Measurements from ENCODE around the gene SELPLG.

Gene SELPLG

DNA sequence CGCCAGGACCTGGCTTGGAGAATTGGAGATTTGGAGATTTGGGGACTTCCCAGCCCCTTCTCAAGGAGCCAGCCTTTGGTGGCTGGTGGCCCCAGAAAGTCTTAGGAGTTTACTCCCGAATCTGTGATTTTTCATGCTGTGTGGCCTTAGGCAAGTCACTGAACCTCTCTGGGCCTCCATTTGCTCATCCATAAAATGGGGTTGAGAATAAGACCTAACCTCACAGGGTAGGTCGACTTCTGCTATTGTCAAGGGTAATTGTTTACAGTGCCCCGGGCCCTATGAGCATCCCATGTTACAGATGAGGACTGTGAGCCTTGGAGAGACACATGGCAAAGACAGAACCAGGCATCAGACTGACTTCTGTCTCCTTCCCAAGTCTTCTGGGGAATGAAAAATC lies 19.7 kb downstream of the SELPLG start:
- ChIA-PET CTCF (no interaction called here), POLR2A (interaction anchor here (0.7 kb wide), 1 partner anchor 52 kb away, joined by 3 read pairs; the partner anchor contains the start of gene ISCU)
- TF ChIP-seq FOXK2 (IDR thresholded peaks at IDR 0.05) = no peak
- TF ChIP-seq ZNF384 (IDR thresholded peaks at IDR 0.05) = no peak
- TF ChIP-seq LEF1 (IDR thresholded peaks at IDR 0.05; ENCODE audit: borderline replicate concordance) = no peak
- TF ChIP-seq BHLHE40 (IDR thresholded peaks at IDR 0.05; ENCODE audit: borderline replicate concordance) = no peak
- no peak for TF ChIP-seq ARNT (IDR thresholded peaks at IDR 0.05)
- TF ChIP-seq NFRKB (IDR thresholded peaks at IDR 0.05) = no peak
- no peak for TF ChIP-seq L3MBTL2 (conservative IDR thresholded peaks at IDR 0.05)
- no peak for DNase-seq (ENCODE audit: extremely low spot score)

DNA sequence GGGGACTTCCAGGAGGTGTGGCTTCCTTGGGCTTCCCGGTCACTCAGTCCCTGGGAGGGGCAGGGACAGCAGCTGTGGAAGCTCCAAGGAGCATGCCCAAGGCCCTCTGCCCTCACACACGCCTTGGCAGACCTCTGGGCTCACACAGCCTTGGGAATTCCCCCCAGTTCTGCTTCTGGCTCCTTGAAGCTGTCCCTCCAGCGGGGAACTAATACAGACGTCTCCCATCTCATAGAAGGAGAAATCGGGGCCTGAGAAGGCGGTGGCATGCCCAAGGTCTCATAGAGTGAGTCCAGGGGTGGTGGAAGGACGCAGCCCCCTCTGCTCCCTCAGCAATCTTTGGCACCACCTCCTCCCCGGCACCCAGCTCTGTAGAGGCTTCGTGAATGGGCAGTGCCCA lies 20.1 kb downstream of the SELPLG start:
- POLR2A ChIA-PET = interaction anchor here (0.7 kb wide), 1 partner anchor 51 kb away, joined by 3 read pairs; the partner anchor contains the start of gene ISCU
- CTCF ChIA-PET = no interaction called here
- TF ChIP-seq FOXA1 (IDR thresholded peaks at IDR 0.05) (no peak), FOXM1 (IDR thresholded peaks at IDR 0.05; ENCODE audit: borderline replicate concordance) (no peak), ZNF384 (IDR thresholded peaks at IDR 0.05) (no peak), LEF1 (IDR thresholded peaks at IDR 0.05; ENCODE audit: borderline replicate concordance) (no peak), L3MBTL2 (conservative IDR thresholded peaks at IDR 0.05) (no peak), HDGF (IDR thresholded peaks at IDR 0.05; ENCODE audit: borderline replicate concordance) (no peak), ARNT (IDR thresholded peaks at IDR 0.05) (no peak), SP1 (IDR thresholded peaks at IDR 0.05) (no peak), SUZ12 (IDR thresholded peaks at IDR 0.05) (no peak)
- no peak for DNase-seq (ENCODE audit: extremely low spot score)

DNA sequence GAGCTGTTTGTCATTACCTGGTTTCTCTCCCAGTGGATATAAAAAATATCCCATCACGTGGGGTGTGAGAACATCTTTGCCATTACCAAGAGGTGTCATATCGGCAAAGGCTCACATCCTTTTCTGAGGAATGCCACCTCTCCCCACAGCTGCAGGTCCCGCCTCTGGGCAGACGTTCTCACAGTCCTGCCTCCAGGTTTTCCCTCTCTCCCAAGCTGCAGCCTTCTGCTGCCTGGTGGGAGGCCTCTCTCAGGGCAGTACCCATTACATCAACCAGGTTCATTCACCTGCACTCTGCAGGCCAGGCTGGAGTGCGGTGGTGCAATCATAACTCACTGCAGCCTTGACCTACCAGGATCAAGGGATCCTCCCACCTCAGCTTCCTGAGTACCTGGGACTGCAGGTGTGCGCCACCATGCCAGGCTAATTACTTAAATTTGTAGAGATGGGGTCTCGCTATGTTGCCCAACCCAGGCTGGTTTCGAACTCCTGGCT lies 20.9 kb downstream of the SELPLG start:
- CTCF ChIA-PET = interaction anchor here (0.6 to 0.7 kb wide), 4 partner anchors 9 to 50 kb away, joined by 3 to 7 read pairs (median 5); partner anchors contain the start of gene ISCU
- no peak for DNase-seq (ENCODE audit: extremely low spot score)
- POLR2A ChIA-PET = no interaction called here
- TF ChIP-seq, protein P1, sequence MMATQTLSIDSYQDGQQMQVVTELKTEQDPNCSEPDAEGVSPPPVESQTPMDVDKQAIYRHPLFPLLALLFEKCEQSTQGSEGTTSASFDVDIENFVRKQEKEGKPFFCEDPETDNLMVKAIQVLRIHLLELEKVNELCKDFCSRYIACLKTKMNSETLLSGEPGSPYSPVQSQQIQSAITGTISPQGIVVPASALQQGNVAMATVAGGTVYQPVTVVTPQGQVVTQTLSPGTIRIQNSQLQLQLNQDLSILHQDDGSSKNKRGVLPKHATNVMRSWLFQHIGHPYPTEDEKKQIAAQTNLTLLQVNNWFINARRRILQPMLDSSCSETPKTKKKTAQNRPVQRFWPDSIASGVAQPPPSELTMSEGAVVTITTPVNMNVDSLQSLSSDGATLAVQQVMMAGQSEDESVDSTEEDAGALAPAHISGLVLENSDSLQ (IDR thresholded peaks at IDR 0.05) = no peak
- TF ChIP-seq FOXK2 (IDR thresholded peaks at IDR 0.05) (no peak), L3MBTL2 (conservative IDR thresholded peaks at IDR 0.05) (no peak), LEF1 (IDR thresholded peaks at IDR 0.05; ENCODE audit: borderline replicate concordance) (no peak), NFRKB (IDR thresholded peaks at IDR 0.05) (no peak), ELF4 (IDR thresholded peaks at IDR 0.05) (no peak), ZNF384 (IDR thresholded peaks at IDR 0.05) (peak; percentile 63), HDGF (IDR thresholded peaks at IDR 0.05; ENCODE audit: borderline replicate concordance) (no peak)

DNA sequence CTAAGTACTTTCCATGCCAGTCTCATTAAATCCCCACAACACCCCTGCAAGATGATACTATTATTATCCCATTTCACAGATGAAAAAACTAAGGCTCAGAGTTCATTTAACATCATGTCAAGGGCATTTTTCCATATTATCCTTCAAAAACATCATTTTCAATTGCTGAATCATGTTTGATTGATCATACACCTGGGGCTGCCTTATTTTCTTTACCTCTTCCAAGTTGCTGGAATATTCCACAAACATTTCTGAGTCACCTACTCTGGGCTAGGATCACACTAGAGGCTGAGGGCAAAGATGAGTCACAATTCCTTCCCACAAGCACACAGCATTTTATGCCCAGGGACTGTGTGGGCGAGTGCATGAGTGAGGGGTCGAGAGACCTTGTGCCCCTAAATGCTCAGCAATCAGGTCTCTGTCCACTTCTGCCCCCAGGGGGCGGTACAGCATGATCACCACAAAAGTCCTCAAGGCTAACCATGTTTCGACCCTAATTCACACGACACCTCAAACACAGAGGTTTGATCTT lies 21.7 kb downstream of the SELPLG start:
- TF ChIP-seq, protein P1 (IDR thresholded peaks at IDR 0.05) = no peak
- no peak for TF ChIP-seq L3MBTL2 (conservative IDR thresholded peaks at IDR 0.05)
- no peak for TF ChIP-seq ELF4 (IDR thresholded peaks at IDR 0.05)
- no peak for TF ChIP-seq SP1 (IDR thresholded peaks at IDR 0.05)
- TF ChIP-seq FOXA1 (IDR thresholded peaks at IDR 0.05) = no peak
- TF ChIP-seq HDGF (IDR thresholded peaks at IDR 0.05; ENCODE audit: borderline replicate concordance) = no peak
- no peak for TF ChIP-seq CTBP1 (IDR thresholded peaks at IDR 0.05; ENCODE audit: borderline replicate concordance)
- TF ChIP-seq FOXM1 (IDR thresholded peaks at IDR 0.05; ENCODE audit: borderline replicate concordance) = no peak
- TF ChIP-seq LEF1 (IDR thresholded peaks at IDR 0.05; ENCODE audit: borderline replicate concordance) = no peak
- TF ChIP-seq TARDBP (IDR thresholded peaks at IDR 0.05) = no peak
- TF ChIP-seq ZNF384 (IDR thresholded peaks at IDR 0.05) = no peak
- no peak for TF ChIP-seq SUZ12 (IDR thresholded peaks at IDR 0.05)
- no peak for TF ChIP-seq NFRKB (IDR thresholded peaks at IDR 0.05)
- no peak for TF ChIP-seq BHLHE40 (IDR thresholded peaks at IDR 0.05; ENCODE audit: borderline replicate concordance)
- DNase-seq (ENCODE audit: extremely low spot score) = peak; percentile 56
- ChIA-PET CTCF (interaction anchor here (0.6 kb wide), 1 partner anchor 1017 kb away, joined by 4 read pairs; no protein-coding TSS in a partner anchor), POLR2A (no interaction called here)

DNA sequence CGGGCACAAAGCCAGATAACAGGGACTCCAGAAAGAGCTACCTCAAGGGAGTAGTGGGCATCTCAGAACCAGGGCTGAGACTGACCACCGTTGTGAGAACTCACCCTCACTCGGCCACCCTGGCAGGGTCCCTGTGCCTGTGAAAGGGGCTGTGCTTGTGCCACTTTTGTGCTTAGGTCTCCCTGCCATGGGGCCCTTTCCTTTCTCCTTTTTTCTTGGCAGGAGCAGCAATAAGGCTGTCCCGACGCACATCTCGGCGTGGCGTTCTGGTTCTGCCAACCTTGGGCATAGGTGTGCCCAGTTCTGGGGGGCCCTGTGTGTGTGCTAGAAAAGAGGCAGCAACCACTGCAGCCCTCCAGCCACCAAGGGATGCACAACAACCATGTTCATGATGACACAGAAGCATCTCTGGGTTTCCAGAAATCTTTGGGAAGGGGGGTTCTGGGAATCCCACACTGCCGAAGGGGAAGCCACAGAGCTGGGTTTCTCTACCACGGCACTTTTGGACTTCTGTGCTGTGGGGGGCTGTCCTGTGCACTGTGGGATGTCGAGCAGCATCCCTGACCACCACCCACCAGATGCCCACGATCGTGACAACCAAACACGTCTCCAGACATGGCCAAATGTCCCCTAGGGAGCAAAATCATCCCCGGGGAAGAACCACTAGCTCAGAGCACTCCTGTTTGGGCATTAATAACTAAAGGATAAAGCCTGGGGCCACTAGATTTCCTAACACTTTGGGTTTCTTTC lies 22.7 kb downstream of the SELPLG start:
- CTCF ChIA-PET = interaction anchor here (0.6 kb wide), 1 partner anchor 1018 kb away, joined by 4 read pairs; no protein-coding TSS in a partner anchor
- TF ChIP-seq LEF1 (IDR thresholded peaks at IDR 0.05; ENCODE audit: borderline replicate concordance) = no peak
- no peak for TF ChIP-seq BHLHE40 (IDR thresholded peaks at IDR 0.05; ENCODE audit: borderline replicate concordance)
- TF ChIP-seq SP1 (IDR thresholded peaks at IDR 0.05) = no peak
- TF ChIP-seq, protein P1 (IDR thresholded peaks at IDR 0.05) = no peak
- no peak for TF ChIP-seq NFRKB (IDR thresholded peaks at IDR 0.05)
- no peak for TF ChIP-seq SUZ12 (IDR thresholded peaks at IDR 0.05)
- TF ChIP-seq FOXM1 (IDR thresholded peaks at IDR 0.05; ENCODE audit: borderline replicate concordance) = no peak
- no peak for TF ChIP-seq HDGF (IDR thresholded peaks at IDR 0.05; ENCODE audit: borderline replicate concordance)
- TF ChIP-seq FOXA1 (IDR thresholded peaks at IDR 0.05) = no peak
- no peak for TF ChIP-seq TARDBP (IDR thresholded peaks at IDR 0.05)
- TF ChIP-seq CTBP1 (IDR thresholded peaks at IDR 0.05; ENCODE audit: borderline replicate concordance) = no peak
- TF ChIP-seq FOXK2 (IDR thresholded peaks at IDR 0.05) = no peak
- TF ChIP-seq ELF4 (IDR thresholded peaks at IDR 0.05) = no peak
- TF ChIP-seq ZNF384 (IDR thresholded peaks at IDR 0.05) = no peak
- TF ChIP-seq ARNT (IDR thresholded peaks at IDR 0.05) = no peak
- TF ChIP-seq L3MBTL2 (conservative IDR thresholded peaks at IDR 0.05) = no peak
- POLR2A ChIA-PET = no interaction called here
- no peak for DNase-seq (ENCODE audit: extremely low spot score)

Data from HEK293T (cell line).